Lung (tissue), 12 donors: ENCODE data around the gene HLA-DMB. TPM values are rescaled to one million over a fixed set of nuclear protein-coding genes. Genes with fewer than 3 reads are reported as not detected.

ENCODE experiments used
- ATAC-seq: fragments of 200-7000 bp; cut with Tn5 transposase; one replicate; pipeline ENCODE4 v1.9.1; 2020; ENCODE audit warnings: moderate number of reproducible peaks; ENCODE audit not compliant: insufficient read depth, low FRiP score
- DNase-seq, 3 donors: peaks; one replicate each; pipeline ENCODE4 v3.0.0-alpha.2; 2013 to 2017
- H3K27ac ChIP-seq, 2 donors: one replicate each; pipeline ENCODE4 v1.5.1; 2013; ENCODE audit warnings: mild to moderate bottlenecking in 2 of 2, moderate library complexity in 2 of 2, control low read depth in 1 of 2, inconsistent platforms in 1 of 2, low read depth in 1 of 2, low read length in 1 of 2
- H3K27me3 ChIP-seq, 3 donors: one replicate each; pipeline ENCODE4 v1.5.1; 2013; ENCODE audit warnings: low read length in 2 of 3; ENCODE audit not compliant: control insufficient read depth in 3 of 3, insufficient read depth in 3 of 3
- H3K36me3 ChIP-seq, 4 donors: one replicate each; pipeline ENCODE4 v1.5.1; 2013; ENCODE audit warnings: low read length in 4 of 4, mild to moderate bottlenecking in 1 of 4, moderate library complexity in 1 of 4; ENCODE audit not compliant: control insufficient read depth in 4 of 4, insufficient read depth in 4 of 4
- H3K4me1 ChIP-seq, 5 donors: one replicate each; pipeline ENCODE4 v1.5.1; 2013; ENCODE audit warnings: low read length in 5 of 5, mild to moderate bottlenecking in 2 of 5, moderate library complexity in 1 of 5; ENCODE audit not compliant: control insufficient read depth in 5 of 5, insufficient read depth in 5 of 5
- H3K4me3 ChIP-seq: one replicate; pipeline ENCODE4 v1.5.1; 2013; ENCODE audit warnings: mild to moderate bottlenecking, control low read depth, moderate library complexity
- H3K9ac ChIP-seq, 2 donors: one replicate each; pipeline ENCODE4 v1.5.1; 2013; ENCODE audit warnings: low read length in 2 of 2, control low read depth in 1 of 2; ENCODE audit not compliant: insufficient read depth in 1 of 2
- H3K9me3 ChIP-seq, 4 donors: one replicate each; pipeline ENCODE4 v1.5.1; 2013; ENCODE audit warnings: low read length in 3 of 4, mild to moderate bottlenecking in 1 of 4, moderate library complexity in 1 of 4; ENCODE audit not compliant: control insufficient read depth in 4 of 4, insufficient read depth in 3 of 4
- WGBS, 2 donors: extraction: QIAGEN DNeasy Blood & Tissue Kit; methylation state at CpG; one replicate each; pipeline ENCODE4 v1.1.7; 2013; 5-methylcytosine and 5-hydroxymethylcytosine counted together
- polyA plus RNA-seq, 2 donors: library from polyadenylated mRNA; stranded (reverse); fragments of 200-250 nt; gene quantifications; one replicate each; pipeline ENCODE4 v1.2.1, GENCODE V29; 2013
- total RNA-seq, 2 donors: library from RNA; depleted of rRNA in 1 of 2; stranded (reverse); fragments of >200 nt in 1 of 2; gene quantifications; one replicate each; pipeline ENCODE4 v1.2.1, GENCODE V29; 2014 to 2021
- TF ChIP-seq, protein P1 (sequence below): IDR thresholded peaks from 2 replicates; pipeline ENCODE4 v1.5.1; 2012; ENCODE audit warnings: mild to moderate bottlenecking; ENCODE audit errors: control extremely low read depth, extremely low read depth
- donor health status: control.
- donor health status: control.
- donor health status: Bipolar disorder and iron deficiency.
- donor health status: healthy.
- donor health status: DM: yes; HTN: yes; CAD: no.

Gene HLA-DMB
- total and polyA plus RNA-seq, 4 donors: 42.3 to 76.7 (median 51.1) TPM

- Histone ChIP-seq H3K27ac (no peak overlapping the region), H3K9ac (no peak overlapping the region), H3K4me1 (peaks cover 0 to 20% (median 2%) of the 10 kb centered on the region in 5 donors), H3K9me3 (no peaks in the 10 kb centered on the region), H3K27me3 (peaks cover 0 to 3% (median under 1%) of the 10 kb centered on the region in 3 donors), H3K36me3 (no peaks in the 10 kb centered on the region), H3K4me3 (no peak overlapping the region)
- ATAC-seq: no peak
- DNase-seq: no peak
- WGBS, 2 donors: 59 to 67% methylated on average over 1 of the region's 1 CpG
- TF ChIP-seq, protein P1, sequence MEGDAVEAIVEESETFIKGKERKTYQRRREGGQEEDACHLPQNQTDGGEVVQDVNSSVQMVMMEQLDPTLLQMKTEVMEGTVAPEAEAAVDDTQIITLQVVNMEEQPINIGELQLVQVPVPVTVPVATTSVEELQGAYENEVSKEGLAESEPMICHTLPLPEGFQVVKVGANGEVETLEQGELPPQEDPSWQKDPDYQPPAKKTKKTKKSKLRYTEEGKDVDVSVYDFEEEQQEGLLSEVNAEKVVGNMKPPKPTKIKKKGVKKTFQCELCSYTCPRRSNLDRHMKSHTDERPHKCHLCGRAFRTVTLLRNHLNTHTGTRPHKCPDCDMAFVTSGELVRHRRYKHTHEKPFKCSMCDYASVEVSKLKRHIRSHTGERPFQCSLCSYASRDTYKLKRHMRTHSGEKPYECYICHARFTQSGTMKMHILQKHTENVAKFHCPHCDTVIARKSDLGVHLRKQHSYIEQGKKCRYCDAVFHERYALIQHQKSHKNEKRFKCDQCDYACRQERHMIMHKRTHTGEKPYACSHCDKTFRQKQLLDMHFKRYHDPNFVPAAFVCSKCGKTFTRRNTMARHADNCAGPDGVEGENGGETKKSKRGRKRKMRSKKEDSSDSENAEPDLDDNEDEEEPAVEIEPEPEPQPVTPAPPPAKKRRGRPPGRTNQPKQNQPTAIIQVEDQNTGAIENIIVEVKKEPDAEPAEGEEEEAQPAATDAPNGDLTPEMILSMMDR: no peak
These were observed 51.3 kb downstream of the HLA-DMB start for GRCh38 chr6:32889533-32889932.

DNA sequence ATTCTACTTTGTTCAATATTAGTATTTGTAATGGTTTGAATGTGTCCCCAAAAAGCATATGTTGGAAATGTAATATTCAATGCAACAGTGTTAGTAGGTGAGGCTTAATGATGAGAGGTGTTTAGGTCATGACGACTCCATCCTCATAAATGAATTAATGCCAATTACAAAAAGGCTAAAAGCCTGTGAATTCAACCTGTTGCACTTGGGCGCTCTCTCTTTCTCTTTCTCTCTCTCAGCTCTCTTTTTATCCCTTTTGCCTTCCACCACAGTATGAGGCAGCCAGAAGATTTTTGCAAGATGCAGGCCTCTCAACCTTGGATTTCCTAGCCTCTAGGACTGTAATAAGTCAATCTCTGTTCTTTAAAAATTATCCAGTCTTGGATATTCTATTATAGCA, 52.3 kb downstream of the HLA-DMB start:
- H3K4me3 ChIP-seq: no peak overlapping the region
- peaks cover 0 to 16% (median 2%) of the 10 kb centered on the region in 5 donors for H3K4me1 ChIP-seq
- 91 to 94% methylated on average over 2 of the region's 2 CpGs for WGBS, 2 donors
- TF ChIP-seq, protein P1: no peak
- peaks cover 0 to 7% (median 7%) of the 10 kb centered on the region in 3 donors for H3K27me3 ChIP-seq
- no peaks in the 10 kb centered on the region for H3K36me3 ChIP-seq
- H3K9me3 ChIP-seq: no peaks in the 10 kb centered on the region
- no peak overlapping the region for H3K9ac ChIP-seq
- DNase-seq: no peak
- no peak for ATAC-seq
- no peak overlapping the region for H3K27ac ChIP-seq

DNA sequence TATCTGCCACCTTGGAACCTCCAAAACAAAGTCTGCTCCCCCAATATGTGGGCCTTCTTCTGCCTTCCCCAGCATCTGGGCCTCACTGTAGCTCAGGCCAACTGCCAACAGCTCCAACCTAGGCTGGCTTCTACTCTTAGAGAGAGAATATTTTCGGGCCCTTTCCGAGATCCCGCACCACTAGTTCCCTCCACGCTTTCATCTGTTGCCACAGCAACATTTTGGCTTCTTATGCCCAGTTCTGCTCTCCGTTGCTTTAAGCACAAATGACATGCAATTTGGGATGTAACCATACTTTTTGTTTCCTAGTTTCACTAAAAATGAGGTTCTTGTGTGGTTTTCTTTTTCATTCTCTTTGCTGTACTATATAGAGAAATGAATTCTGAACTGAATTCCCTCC, 53.2 kb downstream of the HLA-DMB start:
- H3K4me1 ChIP-seq: peaks cover 0 to 13% (median 2%) of the 10 kb centered on the region in 5 donors
- no peak overlapping the region for H3K27ac ChIP-seq
- WGBS, 2 donors: 78 to 84% methylated on average over 5 of the region's 5 CpGs

More for the DNA sequence above, 53.2 kb downstream of the HLA-DMB start:
- Histone ChIP-seq H3K9ac (no peak overlapping the region), H3K9me3 (no peaks in the 10 kb centered on the region), H3K27me3 (peaks cover 0 to 11% (median 7%) of the 10 kb centered on the region in 3 donors), H3K36me3 (no peaks in the 10 kb centered on the region), H3K4me3 (no peak overlapping the region)
- peak in 2 of 3 donors; percentile 19 to 45 for DNase-seq
- no peak for ATAC-seq
- TF ChIP-seq, protein P1: no peak
